HepG2 (cell line): ENCODE results near the gene CHMP1B. TPM values are rescaled to one million over a fixed set of nuclear protein-coding genes. Genes with fewer than 3 reads are reported as not detected.
A peak's percentile ranks its signal among the peaks of the same experiment; 100 is the strongest.

Experiments
- ARNT2 ChIP-seq: sonication (generic); formaldehyde crosslinking; IDR thresholded peaks from 2 replicates; pipeline ENCODE4 v1.8.0; 2022; ENCODE audit warnings: mild to moderate bottlenecking, low read depth, missing genetic modification reagents, moderate library complexity
- BORCS8-MEF2B ChIP-seq: sonication (generic); formaldehyde crosslinking; IDR thresholded peaks from 2 replicates; pipeline ENCODE4 v1.8.0; 2022; ENCODE audit warnings: mild to moderate bottlenecking, missing genetic modification reagents
- BRF2 ChIP-seq: sonication (generic); formaldehyde crosslinking; IDR thresholded peaks from 2 replicates; pipeline ENCODE4 v1.8.1; 2022; ENCODE audit warnings: mild to moderate bottlenecking, missing genetic modification reagents
- CBX2 ChIP-seq, 2 experiments: fragments of 200-600 bp in 1 of 2; sonication (generic); formaldehyde crosslinking in 1 of 2; IDR thresholded peaks; 2 replicates each; pipeline versions ENCODE4 v1.7.0 to v1.8.1; 2018 to 2022; ENCODE audit warnings: low read depth in 2 of 2, low read length in 1 of 2, mild to moderate bottlenecking in 1 of 2, missing genetic modification reagents in 1 of 2
- CC2D1A ChIP-seq: sonication (generic); formaldehyde crosslinking; IDR thresholded peaks from 2 replicates; pipeline ENCODE4 v1.8.1; 2023; ENCODE audit warnings: mild to moderate bottlenecking, missing genetic modification reagents
- CCAR2 ChIP-seq: fragments of 200-400 bp; formaldehyde crosslinking; optimal IDR thresholded peaks from 2 replicates; pipeline ENCODE3; 2018; ENCODE audit warnings: low read depth, mild to moderate bottlenecking, low read length, moderate library complexity
- FUBP1 ChIP-seq: sonication (generic); formaldehyde crosslinking; IDR thresholded peaks from 2 replicates; pipeline ENCODE4 v1.5.1; 2020; ENCODE audit warnings: missing genetic modification reagents, mild to moderate bottlenecking, borderline replicate concordance
- IRF9 ChIP-seq: sonication (generic); formaldehyde crosslinking; IDR thresholded peaks from 2 replicates; pipeline ENCODE4 v1.8.0; 2022; ENCODE audit warnings: missing genetic modification reagents, mild to moderate bottlenecking, borderline replicate concordance
- MTA3 ChIP-seq: sonication (generic); formaldehyde crosslinking; IDR thresholded peaks from 2 replicates; pipeline ENCODE4 v1.4.0; 2020; ENCODE audit warnings: missing genetic modification reagents
- MZF1 ChIP-seq: sonication (generic); formaldehyde crosslinking; IDR thresholded peaks from 2 replicates; pipeline ENCODE4 v1.8.1; 2023; ENCODE audit warnings: mild to moderate bottlenecking, missing genetic modification reagents, borderline replicate concordance
- PHF20 ChIP-seq: sonication (generic); formaldehyde crosslinking; IDR thresholded peaks from 2 replicates; pipeline ENCODE4 v1.5.0; 2020; ENCODE audit warnings: mild to moderate bottlenecking, missing genetic modification reagents
- POLR2A ChIP-seq, 2 experiments: IDR thresholded peaks; 2 replicates each; pipeline ENCODE4 v1.6.1; 2011; ENCODE audit warnings: low read depth in 2 of 2, low read length in 2 of 2, mild to moderate bottlenecking in 1 of 2, moderate library complexity in 1 of 2; ENCODE audit not compliant: insufficient read depth in 1 of 2
- SUZ12 ChIP-seq: fragments of 150-350 bp; IDR thresholded peaks from 2 replicates; pipeline ENCODE4 v1.6.1; 2014; ENCODE audit warnings: low read depth, low read length
- TBX2 ChIP-seq: sonication (generic); formaldehyde crosslinking; IDR thresholded peaks from 2 replicates; pipeline ENCODE4 v1.5.0; 2020; ENCODE audit warnings: missing genetic modification reagents, mild to moderate bottlenecking, borderline replicate concordance
- TBX3 ChIP-seq: fragments of 450-650 bp; IDR thresholded peaks from 2 replicates; pipeline ENCODE4 v1.6.1; 2017; ENCODE audit warnings: antibody characterized with exemption, mild to moderate bottlenecking, inconsistent platforms, borderline replicate concordance
- YEATS2 ChIP-seq: sonication (generic); formaldehyde crosslinking; IDR thresholded peaks from 2 replicates; pipeline ENCODE4 v1.4.0; 2020; ENCODE audit warnings: missing genetic modification reagents, borderline replicate concordance
- ZNF337 ChIP-seq: sonication (generic); formaldehyde crosslinking; IDR thresholded peaks from 2 replicates; pipeline ENCODE4 v1.5.1; 2020; ENCODE audit warnings: missing genetic modification reagents, low read depth, mild to moderate bottlenecking, borderline replicate concordance
- ZNF577 ChIP-seq: sonication (generic); formaldehyde crosslinking; IDR thresholded peaks from 2 replicates; pipeline ENCODE4 v1.4.0; 2020; ENCODE audit warnings: mild to moderate bottlenecking, low read depth, missing genetic modification reagents, borderline replicate concordance
- ZNF607 ChIP-seq: sonication (generic); formaldehyde crosslinking; IDR thresholded peaks from 2 replicates; pipeline ENCODE4 v1.5.1; 2020; ENCODE audit warnings: missing genetic modification reagents, mild to moderate bottlenecking, borderline replicate concordance
- ZNF629 ChIP-seq: sonication (generic); formaldehyde crosslinking; conservative IDR thresholded peaks from 2 replicates; pipeline ENCODE4 v1.5.0; 2020; ENCODE audit warnings: missing genetic modification reagents
- ZNF709 ChIP-seq: sonication (generic); formaldehyde crosslinking; IDR thresholded peaks from 2 replicates; pipeline ENCODE4 v1.5.0; 2020; ENCODE audit warnings: mild to moderate bottlenecking, missing genetic modification reagents
- ZNF75D ChIP-seq: sonication (generic); formaldehyde crosslinking; IDR thresholded peaks from 2 replicates; pipeline ENCODE4 v1.8.1; 2023; ENCODE audit warnings: missing genetic modification reagents, mild to moderate bottlenecking, borderline replicate concordance
- ZNF841 ChIP-seq: sonication (generic); formaldehyde crosslinking; IDR thresholded peaks from 2 replicates; pipeline ENCODE4 v1.8.1; 2023; ENCODE audit warnings: missing genetic modification reagents, borderline replicate concordance
- ZNF879 ChIP-seq: sonication (generic); formaldehyde crosslinking; IDR thresholded peaks from 2 replicates; pipeline ENCODE4 v1.8.1; 2023; ENCODE audit warnings: missing genetic modification reagents
- polyA plus RNA-seq, 8 experiments: library from polyadenylated mRNA; depleted of rRNA in 3 of 8; stranded (reverse) in 7 of 8; unstranded in 1 of 8; fragments of >200 nt; fragmentation: Illumina TruSeq in 4 of 8; extraction: Trizol in 4 of 8; gene quantifications; 2 replicates each; pipeline versions ENCODE4 v1.2.1 to v1.2.3, GENCODE V29; 2011 to 2016; ENCODE audit warnings: low read depth in 4 of 8, missing spikeins in 1 of 8, mixed read lengths in 1 of 8; ENCODE audit not compliant: insufficient read depth in 1 of 8
- total RNA-seq, 5 experiments: library from RNA; depleted of rRNA; stranded (reverse); fragments of >200 nt; fragmentation: Illumina TruSeq; extraction: Trizol; gene quantifications; 2 replicates each; pipeline ENCODE4 v1.2.3, GENCODE V29; 2016; ENCODE audit warnings: low read depth in 1 of 5
- TF ChIP-seq, protein P1 (sequence below): sonication (generic); formaldehyde crosslinking; IDR thresholded peaks from 2 replicates; pipeline ENCODE4 v1.5.0; 2020; ENCODE audit warnings: missing genetic modification reagents

Gene CHMP1B
- total and polyA plus RNA-seq, 2 of the 13 experiments (the other 11 are each of a cell fraction or from before 2014, with no cell fraction given): 18.8 to 20.2 TPM

DNA sequence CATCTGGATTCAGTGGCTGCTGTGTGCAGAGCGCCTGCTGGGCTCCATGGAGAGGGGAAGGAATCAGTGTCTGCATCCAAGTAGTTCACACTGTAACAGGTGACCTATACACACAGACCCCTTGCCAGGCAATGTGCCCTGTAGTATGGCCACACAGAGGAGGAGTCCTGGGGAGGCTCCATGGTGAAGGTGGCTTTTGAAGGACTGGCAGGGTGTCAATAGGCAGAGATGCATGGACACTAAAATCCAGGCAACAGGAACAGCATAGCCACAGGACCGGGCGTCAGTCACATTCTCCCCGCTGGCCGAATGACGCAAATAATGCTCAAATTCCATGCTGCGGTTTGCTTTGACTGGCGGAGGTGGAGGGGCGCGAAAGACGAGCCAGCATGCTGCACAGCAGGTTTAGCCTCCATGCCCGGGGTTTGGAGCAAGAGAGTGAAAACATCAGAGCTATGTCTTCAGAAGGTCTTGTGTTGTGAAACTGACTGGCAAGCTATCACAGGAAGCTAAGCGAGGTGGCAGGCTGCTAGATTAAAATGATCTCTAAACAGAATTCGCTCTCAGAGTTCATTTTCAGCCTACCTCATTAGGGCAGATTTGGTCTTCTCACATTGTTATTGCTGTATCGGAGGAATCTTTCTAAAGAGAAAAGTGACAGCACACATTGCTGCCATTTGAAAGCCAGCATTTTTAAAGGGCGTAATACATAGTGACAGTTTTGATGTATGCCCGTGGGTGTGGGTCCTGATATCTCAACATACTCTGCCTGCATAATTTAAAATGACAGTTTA lies 1.2 kb upstream of the CHMP1B start (continued):
- TF ChIP-seq TBX3 (no peak), ZNF75D (CRISPR knock-in tag) (no peak), ZNF629 (CRISPR knock-in tag) (no peak), YEATS2 (CRISPR knock-in tag) (no peak), ARNT2 (CRISPR knock-in tag) (0 out of 2 replicates have a peak, but pooled peaks have one; percentile 58), CC2D1A (CRISPR knock-in tag) (no peak), BRF2 (CRISPR knock-in tag) (no peak), TBX2 (CRISPR knock-in tag) (0 out of 2 replicates have a peak, but pooled peaks have one; percentile 29), ZNF879 (CRISPR knock-in tag) (no peak), SUZ12 (no peak), BORCS8-MEF2B (CRISPR knock-in tag) (0 out of 2 replicates have a peak, but pooled peaks have one; percentile 20), CCAR2 (no peak), PHF20 (CRISPR knock-in tag) (no peak), ZNF841 (no peak), CBX2 (IDR thresholded peaks at IDR 0.05; ENCODE audit: low read depth, low read length) (no peak), CBX2 (CRISPR knock-in tag; IDR thresholded peaks at IDR 0.05; ENCODE audit: low read depth) (no peak), ZNF709 (CRISPR knock-in tag) (no peak), ZNF607 (CRISPR knock-in tag) (no peak), IRF9 (CRISPR knock-in tag) (no peak), MTA3 (CRISPR knock-in tag) (no peak), POLR2A (IDR thresholded peaks at IDR 0.05; ENCODE audit: insufficient read depth in 1 of 2, low read depth in 2 of 2, low read length in 2 of 2) (peak; percentile 35 to 54; a peak in 2 of 4 replicates), FUBP1 (no peak), MZF1 (CRISPR knock-in tag) (no peak), ZNF337 (CRISPR knock-in tag) (no peak), ZNF577 (CRISPR knock-in tag) (no peak)
- TF ChIP-seq, protein P1, sequence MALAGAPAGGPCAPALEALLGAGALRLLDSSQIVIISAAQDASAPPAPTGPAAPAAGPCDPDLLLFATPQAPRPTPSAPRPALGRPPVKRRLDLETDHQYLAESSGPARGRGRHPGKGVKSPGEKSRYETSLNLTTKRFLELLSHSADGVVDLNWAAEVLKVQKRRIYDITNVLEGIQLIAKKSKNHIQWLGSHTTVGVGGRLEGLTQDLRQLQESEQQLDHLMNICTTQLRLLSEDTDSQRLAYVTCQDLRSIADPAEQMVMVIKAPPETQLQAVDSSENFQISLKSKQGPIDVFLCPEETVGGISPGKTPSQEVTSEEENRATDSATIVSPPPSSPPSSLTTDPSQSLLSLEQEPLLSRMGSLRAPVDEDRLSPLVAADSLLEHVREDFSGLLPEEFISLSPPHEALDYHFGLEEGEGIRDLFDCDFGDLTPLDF (CRISPR knock-in tag): no peak
